Esophagus (tissue), 2 donors: ENCODE measurements around the gene SPART. TPM values are rescaled to one million over a fixed set of nuclear protein-coding genes. Genes with fewer than 3 reads are reported as not detected.
A peak's percentile ranks its signal among the peaks of the same experiment; 100 is the strongest.

Experiments used
- H3K27ac ChIP-seq, 2 donors: one replicate each; pipeline ENCODE4 v1.5.1; 2013; ENCODE audit warnings: low read depth in 2 of 2, mild to moderate bottlenecking in 2 of 2, inconsistent platforms in 1 of 2, low read length in 1 of 2, moderate library complexity in 1 of 2
- H3K27me3 ChIP-seq, 2 donors: one replicate each; pipeline ENCODE4 v1.6.1; 2013; ENCODE audit warnings: low read length in 2 of 2, control low read depth in 1 of 2, mild to moderate bottlenecking in 1 of 2; ENCODE audit not compliant: insufficient read depth in 2 of 2, control insufficient read depth in 1 of 2
- H3K36me3 ChIP-seq, 2 donors: one replicate each; pipeline ENCODE4 v1.6.1; 2013; ENCODE audit warnings: low read length in 1 of 2; ENCODE audit not compliant: control insufficient read depth in 2 of 2, insufficient read depth in 2 of 2
- H3K4me1 ChIP-seq, 2 donors: one replicate each; pipeline ENCODE4 v1.6.1; 2013; ENCODE audit warnings: low read length in 1 of 2; ENCODE audit not compliant: control insufficient read depth in 2 of 2, insufficient read depth in 2 of 2
- H3K4me3 ChIP-seq, 2 donors: one replicate each; pipeline ENCODE4 v1.5.1; 2013; ENCODE audit warnings: low read length in 2 of 2, mild to moderate bottlenecking in 2 of 2, low read depth in 1 of 2, moderate library complexity in 1 of 2
- H3K9me3 ChIP-seq, 2 donors: one replicate each; pipeline ENCODE4 v1.6.1; 2013; ENCODE audit warnings: mild to moderate bottlenecking in 2 of 2, low read depth in 1 of 2, low read length in 1 of 2, moderate library complexity in 1 of 2; ENCODE audit not compliant: control insufficient read depth in 2 of 2, insufficient read depth in 1 of 2
- WGBS, 2 donors: extraction: QIAGEN DNeasy Blood & Tissue Kit; methylation state at CpG; one replicate each; pipeline ENCODE4 v1.1.7; 2013; 5-methylcytosine and 5-hydroxymethylcytosine counted together
- polyA plus RNA-seq, 2 donors: library from polyadenylated mRNA; stranded (reverse); fragments of 200-250 nt; gene quantifications; one replicate each; pipeline ENCODE4 v1.2.3, GENCODE V29; 2013
- donor health status: healthy with polysubstance abuse.
- donor health status: Bipolar disorder and iron deficiency.

SPART gene
- polyA plus RNA-seq, 2 donors: 10.0 to 14.4 TPM

DNA sequence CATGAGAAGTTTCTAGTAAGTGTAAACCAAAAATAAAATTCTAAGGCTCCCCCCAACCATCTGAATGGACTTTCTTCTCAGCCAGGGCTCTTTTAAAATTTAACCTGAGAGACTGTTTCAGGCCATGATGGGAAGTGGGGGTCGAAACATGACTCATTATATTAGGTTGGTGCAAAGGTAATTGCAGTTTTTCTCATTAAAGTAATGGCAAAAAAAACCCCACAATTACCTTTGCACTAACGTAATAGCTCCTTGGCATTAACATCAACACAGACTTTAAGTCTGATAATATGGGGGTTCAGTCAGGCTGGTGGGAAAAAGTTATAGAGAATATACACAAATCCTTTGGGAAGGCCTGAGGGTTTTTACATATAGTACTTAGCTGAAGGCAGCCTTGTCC, 9.4 kb upstream of the SPART start:
- 76 to 86% methylated on average over 2 of the region's 2 CpGs for WGBS, 2 donors
- Histone ChIP-seq H3K27me3 (no peaks in the 10 kb centered on the region), H3K9me3 (no peaks in the 10 kb centered on the region), H3K36me3 (no peaks in the 10 kb centered on the region), H3K27ac (no peak overlapping the region), H3K4me3 (no peak overlapping the region), H3K4me1 (no peaks in the 10 kb centered on the region)

DNA sequence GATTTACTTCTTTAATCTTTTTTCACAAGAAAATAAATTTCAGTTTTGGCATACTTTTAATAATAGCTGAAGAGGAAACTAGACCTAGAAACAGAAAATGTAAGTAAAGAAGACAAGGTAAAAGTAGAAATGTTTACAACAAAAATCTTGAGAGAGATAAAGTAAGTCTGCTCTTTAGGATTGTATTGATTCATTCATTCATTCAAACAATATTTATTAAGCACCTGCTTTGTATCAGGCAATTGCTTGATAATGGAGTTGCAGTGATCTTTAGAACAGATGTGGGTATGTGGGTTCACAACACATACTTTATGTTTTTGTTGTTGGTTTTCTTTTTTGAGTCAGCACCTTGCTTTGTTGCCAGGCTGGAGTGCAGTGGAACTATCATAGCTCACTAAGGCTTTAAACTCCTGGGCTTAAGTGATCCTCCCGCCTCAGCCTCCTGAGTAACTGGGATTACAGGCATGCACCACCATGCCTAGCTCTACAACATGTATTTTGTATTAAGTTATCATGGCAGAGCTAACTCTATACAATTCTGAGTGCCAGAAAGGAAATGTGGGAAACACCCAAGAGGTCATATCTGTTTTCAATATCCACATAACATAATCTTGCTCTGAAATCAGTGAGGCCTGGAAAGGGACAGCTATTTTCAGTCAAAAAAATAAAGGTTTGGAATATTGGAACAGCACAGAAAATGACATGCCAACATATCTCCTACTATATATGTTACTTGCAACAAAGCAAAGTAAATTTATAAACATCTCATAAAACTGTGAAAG, 8.8 kb upstream of the SPART start:
- H3K4me3 ChIP-seq: no peak overlapping the region
- no peaks in the 10 kb centered on the region for H3K27me3 ChIP-seq
- H3K4me1 ChIP-seq: no peaks in the 10 kb centered on the region
- 81 to 88% methylated on average over 1 of the region's 1 CpG for WGBS, 2 donors
- no peaks in the 10 kb centered on the region for H3K36me3 ChIP-seq
- no peaks in the 10 kb centered on the region for H3K9me3 ChIP-seq
- H3K27ac ChIP-seq: no peak overlapping the region

DNA sequence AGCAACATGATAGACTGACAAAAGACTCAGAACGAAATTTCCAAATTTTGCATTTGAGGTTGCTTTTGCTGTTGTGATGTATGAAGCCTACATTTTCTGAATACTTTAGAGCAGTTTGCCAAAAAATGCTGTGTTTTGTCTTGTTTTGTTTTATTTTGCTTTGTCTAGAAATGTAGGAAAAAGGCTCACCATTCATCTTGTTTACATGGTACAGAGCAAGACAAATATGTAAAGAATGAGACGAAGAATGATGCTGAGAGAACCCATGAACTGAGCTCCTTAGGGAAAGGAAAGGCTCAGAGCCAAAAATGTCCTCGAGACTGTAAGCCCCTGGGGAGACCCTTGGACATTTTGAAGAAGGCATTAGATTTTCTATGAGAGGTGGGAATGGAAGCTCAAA, 6.8 kb upstream of the SPART start:
- no peak overlapping the region for H3K27ac ChIP-seq
- H3K4me3 ChIP-seq: no peak overlapping the region
- no peaks in the 10 kb centered on the region for H3K27me3 ChIP-seq
- no peaks in the 10 kb centered on the region for H3K4me1 ChIP-seq
- 64 to 73% methylated on average over 3 of the region's 3 CpGs for WGBS, 2 donors
- no peaks in the 10 kb centered on the region for H3K9me3 ChIP-seq
- no peaks in the 10 kb centered on the region for H3K36me3 ChIP-seq

DNA sequence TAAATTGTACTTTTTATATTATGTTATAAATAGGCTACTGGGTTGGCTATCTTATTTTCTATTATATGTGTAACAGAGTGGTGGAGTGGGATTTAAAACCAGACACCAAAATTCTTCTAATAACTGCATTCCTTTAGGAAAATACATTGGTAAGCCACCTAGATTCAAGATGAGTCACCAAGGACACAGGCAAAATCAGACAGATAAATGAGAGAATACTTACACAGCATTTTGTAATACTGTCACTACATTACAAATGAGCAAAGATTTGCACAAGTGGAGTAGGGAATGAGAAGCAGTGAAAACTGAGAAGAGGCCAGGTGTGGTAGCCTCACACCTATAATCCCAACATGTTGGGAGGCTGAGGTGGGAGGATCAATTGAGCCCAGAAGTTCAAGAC, 6.2 kb upstream of the SPART start:
- Histone ChIP-seq H3K27ac (no peak overlapping the region), H3K4me1 (no peaks in the 10 kb centered on the region), H3K9me3 (no peaks in the 10 kb centered on the region), H3K4me3 (no peak overlapping the region), H3K27me3 (no peaks in the 10 kb centered on the region), H3K36me3 (no peaks in the 10 kb centered on the region)

DNA sequence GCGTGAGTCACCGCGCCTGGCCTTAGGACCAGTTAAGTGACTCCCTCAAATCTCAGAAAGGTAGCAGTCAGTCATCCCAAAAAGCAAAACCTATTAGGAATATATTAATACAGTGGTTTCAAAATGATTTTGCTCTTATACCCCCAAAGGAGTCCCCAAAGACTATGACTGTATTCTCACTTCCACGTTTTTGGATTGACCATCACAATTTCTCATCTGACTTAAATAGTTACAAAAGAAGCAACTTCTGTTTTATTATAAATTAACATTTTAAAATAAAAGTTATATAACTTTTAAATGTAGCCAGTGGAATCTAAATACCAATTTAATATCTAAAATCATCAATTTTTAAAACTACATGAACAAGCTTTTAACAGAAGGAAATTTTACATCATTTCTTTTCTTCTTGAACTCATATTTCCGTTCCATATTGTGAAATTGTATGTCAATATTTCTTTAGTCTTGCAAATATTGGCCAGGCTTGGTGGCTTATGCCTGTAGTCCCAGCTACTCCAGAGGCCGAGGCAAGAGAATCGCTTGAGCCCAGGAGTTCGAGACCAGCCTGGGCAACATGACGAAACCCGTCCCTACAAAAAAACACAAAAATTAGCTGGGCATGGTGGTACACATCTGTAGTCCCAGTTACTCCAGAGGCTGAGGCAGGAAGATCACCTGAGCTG, 1.5 kb upstream of the SPART start:
- WGBS, 2 donors: 88 to 89% methylated on average over 10 of the region's 10 CpGs
- H3K27me3 ChIP-seq: no peaks in the 10 kb centered on the region
- H3K27ac ChIP-seq: no peak overlapping the region
- H3K9me3 ChIP-seq: no peaks in the 10 kb centered on the region
- no peaks in the 10 kb centered on the region for H3K36me3 ChIP-seq
- no peak overlapping the region for H3K4me3 ChIP-seq
- no peaks in the 10 kb centered on the region for H3K4me1 ChIP-seq

DNA sequence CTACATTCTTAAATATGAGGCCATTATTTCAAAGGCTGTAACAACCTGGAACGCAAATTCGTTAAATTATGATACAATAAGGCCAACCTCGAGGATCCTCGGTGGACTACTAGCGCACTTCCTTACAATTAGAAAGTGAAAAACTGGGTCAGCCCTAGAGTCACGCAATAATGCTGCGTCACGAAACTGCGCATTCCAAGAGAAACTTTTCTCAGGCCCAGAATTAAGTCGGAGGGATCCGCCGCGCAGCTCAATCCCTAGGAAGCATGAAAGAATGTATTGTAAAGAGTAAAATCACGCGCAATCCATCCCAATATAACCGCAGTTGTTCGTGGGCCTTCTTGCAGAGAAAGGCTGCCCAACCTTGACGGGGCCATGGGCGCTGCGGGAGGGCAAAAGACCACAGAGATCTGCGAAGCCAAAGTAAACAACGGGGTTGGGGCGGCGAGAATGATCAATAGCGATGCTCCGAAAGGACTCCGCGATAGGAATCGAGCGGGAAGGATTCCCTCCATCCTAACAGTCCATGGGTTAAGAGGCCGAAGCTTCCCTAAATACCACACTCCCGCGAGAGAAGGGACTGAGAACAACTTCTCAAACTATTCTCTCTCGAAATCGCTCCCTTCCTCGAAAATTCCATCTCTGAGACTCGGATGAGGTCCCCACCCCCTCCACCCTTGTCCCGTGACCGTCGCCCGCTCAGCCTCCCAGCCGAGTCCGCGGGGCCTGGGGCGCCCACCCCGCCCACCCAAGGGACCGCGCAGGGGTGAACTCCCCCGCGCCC, 564 bp downstream of the SPART start:
- WGBS, 2 donors: 1 to 2% methylated on average over 50 of the region's 50 CpGs
- H3K4me1 ChIP-seq: no peaks in the 10 kb centered on the region

DNA sequence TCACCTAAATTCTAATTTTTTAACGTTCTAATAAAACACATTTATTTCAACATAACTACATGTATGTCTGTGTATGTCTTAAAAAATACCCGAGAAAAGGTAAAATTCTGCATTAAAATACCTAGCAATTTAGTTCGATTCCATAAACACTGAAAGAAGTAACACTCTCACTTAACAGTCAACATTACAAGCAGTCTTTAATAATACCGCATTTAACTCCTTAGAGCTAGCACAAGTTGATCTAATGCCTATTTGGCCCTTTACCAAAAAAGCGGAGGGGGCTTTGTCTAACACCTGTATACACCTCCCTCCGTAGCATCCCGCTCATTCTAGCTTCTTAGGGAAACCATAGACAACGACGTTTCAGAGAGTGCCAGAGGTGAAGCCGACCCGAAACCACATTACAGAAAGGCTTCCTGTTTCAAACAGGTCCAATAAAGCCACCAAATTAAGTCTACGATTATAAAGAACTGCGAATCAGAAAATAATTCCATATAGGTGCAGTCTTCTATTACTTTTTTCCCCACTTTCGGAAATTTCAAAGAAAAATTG, 1.2 kb downstream of the SPART start:
- Histone ChIP-seq H3K4me3 (peak overlapping the region; percentile 58 to 69), H3K27ac (peak overlapping the region; percentile 82 to 97), H3K9me3 (no peaks in the 10 kb centered on the region), H3K27me3 (no peaks in the 10 kb centered on the region), H3K4me1 (no peaks in the 10 kb centered on the region), H3K36me3 (no peaks in the 10 kb centered on the region)
- WGBS, 2 donors: 9 to 18% methylated on average over 14 of the region's 14 CpGs

More for the DNA sequence above, 564 bp downstream of the SPART start:
- peak overlapping the region; percentile 58 to 69 for H3K4me3 ChIP-seq
- peak overlapping the region; percentile 95 to 97 for H3K27ac ChIP-seq
- H3K27me3 ChIP-seq: no peaks in the 10 kb centered on the region
- H3K9me3 ChIP-seq: no peaks in the 10 kb centered on the region
- no peaks in the 10 kb centered on the region for H3K36me3 ChIP-seq

DNA sequence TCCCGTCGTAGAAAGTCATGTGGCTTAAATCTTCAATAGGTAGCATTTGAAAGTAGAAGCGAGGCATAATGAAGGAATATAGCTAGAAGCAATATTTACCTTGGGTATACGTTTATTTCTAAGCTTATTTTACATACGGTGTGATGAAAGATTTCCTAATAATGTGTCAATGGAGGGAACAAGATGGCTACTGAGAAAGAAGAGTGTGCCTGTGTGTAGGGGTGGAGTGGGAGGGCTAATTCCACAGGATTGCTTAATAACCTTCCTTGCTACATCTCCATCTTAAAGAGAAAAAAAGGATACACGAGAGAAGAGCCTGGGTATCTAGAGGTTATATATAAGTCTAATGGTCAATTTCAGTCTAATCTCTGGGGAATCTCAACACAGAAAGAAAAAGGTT, 2.0 kb downstream of the SPART start:
- Histone ChIP-seq H3K9me3 (no peaks in the 10 kb centered on the region), H3K27ac (no peak overlapping the region), H3K4me1 (no peaks in the 10 kb centered on the region), H3K36me3 (no peaks in the 10 kb centered on the region), H3K4me3 (no peak overlapping the region), H3K27me3 (no peaks in the 10 kb centered on the region)
- whole genome bisulfite sequencing, 2 donors: 64 to 70% methylated on average over 6 of the region's 6 CpGs

DNA sequence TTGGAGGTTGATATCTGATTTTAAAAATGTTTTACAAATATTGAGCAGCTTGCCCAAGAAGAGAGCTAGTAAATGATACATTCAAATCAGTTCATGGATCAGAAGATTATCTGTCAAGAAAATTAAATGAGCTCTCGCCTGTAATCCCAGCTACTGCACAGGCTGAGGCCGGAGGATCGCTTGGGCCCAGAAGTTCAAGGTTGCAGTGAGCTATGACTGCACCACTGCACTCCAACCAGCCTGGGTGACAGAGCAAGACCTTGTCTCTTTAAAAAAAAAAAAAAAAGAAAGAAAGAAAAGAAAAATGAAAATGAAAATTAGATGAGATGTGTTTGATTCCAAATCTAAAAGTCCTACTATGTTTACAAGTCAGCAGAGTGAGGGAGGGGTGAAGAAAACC, 2.4 kb downstream of the SPART start:
- no peak overlapping the region for H3K27ac ChIP-seq
- no peak overlapping the region for H3K4me3 ChIP-seq

More for the DNA sequence above, 2.4 kb downstream of the SPART start:
- 79 to 94% methylated on average over 3 of the region's 3 CpGs for WGBS, 2 donors
- H3K36me3 ChIP-seq: no peaks in the 10 kb centered on the region
- H3K27me3 ChIP-seq: no peaks in the 10 kb centered on the region
- H3K4me1 ChIP-seq: no peaks in the 10 kb centered on the region
- no peaks in the 10 kb centered on the region for H3K9me3 ChIP-seq
